Measurements from ENCODE around the gene PIK3R1. TPM values are rescaled to one million over a fixed set of nuclear protein-coding genes. Genes with fewer than 3 reads are reported as not detected.

The PIK3R1 gene
- total RNA-seq, 1 experiment from 2014 or later: 60.0 TPM

GRCh38 chr5:68258531-68258930, 43.0 kb downstream of the PIK3R1 start:
- in situ Hi-C loops (cut with HindIII; ENCODE audit: low pct_unique_long_range_greater_than_20kb, low sequenced_read_pairs): no loop called here
- no peak for DNase-seq (ENCODE audit: low read depth, low spot score)

- in situ Hi-C loops (cut with HindIII; ENCODE audit: low pct_unique_long_range_greater_than_20kb, low sequenced_read_pairs): no loop called here
These were observed 44.1 kb downstream of the PIK3R1 start for GRCh38 chr5:68259700-68260099.

GRCh38 chr5:68260467-68260866, 44.9 kb downstream of the PIK3R1 start:
- in situ Hi-C loops (cut with HindIII; ENCODE audit: low pct_unique_long_range_greater_than_20kb, low sequenced_read_pairs): no loop called here
- DNase-seq (ENCODE audit: low read depth, low spot score): no peak

More at GRCh38 chr5:68259700-68260099, 44.1 kb downstream of the PIK3R1 start:
- no peak for DNase-seq (ENCODE audit: low read depth, low spot score)

- no peak for DNase-seq (ENCODE audit: low read depth, low spot score)
- in situ Hi-C loops (cut with HindIII; ENCODE audit: low pct_unique_long_range_greater_than_20kb, low sequenced_read_pairs): no loop called here
These were observed 45.6 kb downstream of the PIK3R1 start for GRCh38 chr5:68261169-68261568.

- no peak for DNase-seq (ENCODE audit: low read depth, low spot score)
- in situ Hi-C loops (cut with HindIII; ENCODE audit: low pct_unique_long_range_greater_than_20kb, low sequenced_read_pairs): no loop called here
These were observed 46.1 kb downstream of the PIK3R1 start for GRCh38 chr5:68261569-68262065.

GRCh38 chr5:68264024-68264956, 48.7 kb downstream of the PIK3R1 start:
- no peak for DNase-seq (ENCODE audit: low read depth, low spot score)
- in situ Hi-C loops (cut with HindIII; ENCODE audit: low pct_unique_long_range_greater_than_20kb, low sequenced_read_pairs): no loop called here

GRCh38 chr5:68265347-68265746, 49.8 kb downstream of the PIK3R1 start:
- DNase-seq (ENCODE audit: low read depth, low spot score): no peak
- in situ Hi-C loops (cut with HindIII; ENCODE audit: low pct_unique_long_range_greater_than_20kb, low sequenced_read_pairs): no loop called here

- DNase-seq (ENCODE audit: low read depth, low spot score): no peak
- in situ Hi-C loops (cut with HindIII; ENCODE audit: low pct_unique_long_range_greater_than_20kb, low sequenced_read_pairs): no loop called here
These were observed 50.4 kb downstream of the PIK3R1 start for GRCh38 chr5:68265822-68266395.

- no peak for DNase-seq (ENCODE audit: low read depth, low spot score)
- in situ Hi-C loops (cut with HindIII; ENCODE audit: low pct_unique_long_range_greater_than_20kb, low sequenced_read_pairs): no loop called here
These were observed 50.9 kb downstream of the PIK3R1 start for GRCh38 chr5:68266457-68266856.

- DNase-seq (ENCODE audit: low read depth, low spot score): no peak
- in situ Hi-C loops (cut with HindIII; ENCODE audit: low pct_unique_long_range_greater_than_20kb, low sequenced_read_pairs): no loop called here
These were observed 51.5 kb downstream of the PIK3R1 start for GRCh38 chr5:68267066-68267465.

- in situ Hi-C loops (cut with HindIII; ENCODE audit: low pct_unique_long_range_greater_than_20kb, low sequenced_read_pairs): no loop called here
- no peak for DNase-seq (ENCODE audit: low read depth, low spot score)
These were observed 52.7 kb downstream of the PIK3R1 start for GRCh38 chr5:68268101-68268851.

GRCh38 chr5:68268852-68269130, 53.2 kb downstream of the PIK3R1 start:
- in situ Hi-C loops (cut with HindIII; ENCODE audit: low pct_unique_long_range_greater_than_20kb, low sequenced_read_pairs): no loop called here
- DNase-seq (ENCODE audit: low read depth, low spot score): no peak

GRCh38 chr5:68269820-68270219, 54.3 kb downstream of the PIK3R1 start:
- DNase-seq (ENCODE audit: low read depth, low spot score): no peak
- in situ Hi-C loops (cut with HindIII; ENCODE audit: low pct_unique_long_range_greater_than_20kb, low sequenced_read_pairs): no loop called here

- in situ Hi-C loops (cut with HindIII; ENCODE audit: low pct_unique_long_range_greater_than_20kb, low sequenced_read_pairs): no loop called here
- no peak for DNase-seq (ENCODE audit: low read depth, low spot score)
These were observed 54.9 kb downstream of the PIK3R1 start for GRCh38 chr5:68270399-68270975.

- no peak for DNase-seq (ENCODE audit: low read depth, low spot score)
- in situ Hi-C loops (cut with HindIII; ENCODE audit: low pct_unique_long_range_greater_than_20kb, low sequenced_read_pairs): no loop called here
These were observed 55.6 kb downstream of the PIK3R1 start for GRCh38 chr5:68271124-68271523.

GRCh38 chr5:68272289-68272688, 56.7 kb downstream of the PIK3R1 start:
- in situ Hi-C loops (cut with HindIII; ENCODE audit: low pct_unique_long_range_greater_than_20kb, low sequenced_read_pairs): no loop called here
- peak; percentile 38 for DNase-seq (ENCODE audit: low read depth, low spot score)

GRCh38 chr5:68273717-68274409, 58.3 kb downstream of the PIK3R1 start:
- no peak for DNase-seq (ENCODE audit: low read depth, low spot score)
- in situ Hi-C loops (cut with HindIII; ENCODE audit: low pct_unique_long_range_greater_than_20kb, low sequenced_read_pairs): no loop called here
